HepG2 (cell line): ENCODE data around the gene RASL10A.

Experiments used
- CTCF ChIP-seq: sonication (generic); formaldehyde crosslinking; IDR thresholded peaks from 2 replicates; pipeline ENCODE4 v1.5.0; 2020; ENCODE audit warnings: mild to moderate bottlenecking, missing genetic modification reagents, moderate library complexity
- EZH2 ChIP-seq: conservative IDR thresholded peaks from 2 replicates; pipeline ENCODE4 v1.6.1; 2012; ENCODE audit warnings: mild to moderate bottlenecking, low read depth, low read length, moderate library complexity
- FOSL1 ChIP-seq: sonication (generic); formaldehyde crosslinking; IDR thresholded peaks from 2 replicates; pipeline ENCODE4 v1.9.0; 2021; ENCODE audit warnings: missing genetic modification reagents, borderline replicate concordance
- NCOA1 ChIP-seq: sonication (generic); formaldehyde crosslinking; IDR thresholded peaks from 2 replicates; pipeline ENCODE4 v1.9.0; 2021; ENCODE audit warnings: missing genetic modification reagents
- POLR2A ChIP-seq, 2 experiments: IDR thresholded peaks; 2 replicates each; pipeline ENCODE4 v1.6.1; 2011; ENCODE audit warnings: low read depth in 2 of 2, low read length in 2 of 2, mild to moderate bottlenecking in 1 of 2, moderate library complexity in 1 of 2; ENCODE audit not compliant: insufficient read depth in 1 of 2
- SIN3A ChIP-seq: IDR thresholded peaks from 2 replicates; pipeline ENCODE4 v1.6.1; 2011; ENCODE audit warnings: low read depth, mild to moderate bottlenecking, control low read depth, low read length, borderline replicate concordance
- SRF ChIP-seq: IDR thresholded peaks from 2 replicates; pipeline ENCODE4 v1.6.1; 2011; ENCODE audit warnings: mild to moderate bottlenecking, low read depth, low read length, moderate library complexity
- TBL1XR1 ChIP-seq: fragments of 150-350 bp; IDR thresholded peaks from 2 replicates; pipeline ENCODE4 v1.6.1; 2014; ENCODE audit warnings: borderline replicate concordance, low read length; ENCODE audit not compliant: partially characterized antibody
- ZNF280B ChIP-seq: sonication (generic); formaldehyde crosslinking; IDR thresholded peaks from 2 replicates; pipeline ENCODE4 v1.5.0; 2020; ENCODE audit warnings: missing genetic modification reagents, mild to moderate bottlenecking, borderline replicate concordance
- ZNF740 ChIP-seq: sonication (generic); formaldehyde crosslinking; IDR thresholded peaks from 2 replicates; pipeline ENCODE4 v1.4.0; 2020; ENCODE audit warnings: missing genetic modification reagents
- TF ChIP-seq, protein P1 (sequence below): sonication (generic); formaldehyde crosslinking; IDR thresholded peaks from 2 replicates; pipeline ENCODE4 v1.4.0; 2020; ENCODE audit warnings: missing genetic modification reagents

DNA sequence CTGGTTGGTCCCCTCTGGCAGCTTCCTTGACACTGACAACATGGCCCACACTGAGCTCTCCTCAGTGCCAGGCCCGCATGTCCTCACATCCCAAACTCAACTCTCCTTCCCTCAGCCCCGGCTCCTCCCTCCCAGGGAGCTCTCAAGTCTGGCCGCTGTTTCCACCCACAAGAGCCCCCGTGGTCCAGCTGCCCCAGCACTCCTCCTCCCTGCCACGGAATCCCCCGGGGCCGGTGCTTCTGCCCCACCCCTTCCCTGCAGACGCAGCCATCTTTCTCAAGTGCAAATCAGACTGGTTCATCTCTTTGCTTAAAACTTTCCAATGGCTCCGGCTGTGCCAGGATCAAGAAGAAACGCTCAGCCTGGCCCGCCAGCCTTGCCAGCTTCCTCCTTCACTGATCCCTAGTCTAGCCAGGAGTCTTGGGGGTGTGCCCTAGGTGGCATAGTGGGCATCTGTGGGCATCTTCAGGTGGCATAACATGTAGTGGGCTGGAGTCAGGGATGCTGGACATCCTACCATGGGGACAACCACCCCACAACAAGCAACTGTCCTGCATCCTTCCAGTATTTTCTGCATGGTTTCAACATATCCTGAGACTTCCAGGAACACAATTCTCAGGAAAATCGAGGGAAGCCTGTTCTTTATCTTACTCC lies 22.3 kb upstream of the RASL10A start:
- no peak for TF ChIP-seq POLR2A (IDR thresholded peaks at IDR 0.05; ENCODE audit: insufficient read depth in 1 of 2, low read depth in 2 of 2, low read length in 2 of 2)
- no peak for TF ChIP-seq ZNF740
- no peak for TF ChIP-seq SIN3A
- TF ChIP-seq ZNF280B = no peak
- TF ChIP-seq NCOA1 (CRISPR knock-in tag) = no peak
- no peak for TF ChIP-seq CTCF (CRISPR knock-in tag)
- TF ChIP-seq FOSL1 = no peak
- no peak for TF ChIP-seq TBL1XR1
- TF ChIP-seq SRF = no peak
- no peak for TF ChIP-seq EZH2
- TF ChIP-seq, protein P1, sequence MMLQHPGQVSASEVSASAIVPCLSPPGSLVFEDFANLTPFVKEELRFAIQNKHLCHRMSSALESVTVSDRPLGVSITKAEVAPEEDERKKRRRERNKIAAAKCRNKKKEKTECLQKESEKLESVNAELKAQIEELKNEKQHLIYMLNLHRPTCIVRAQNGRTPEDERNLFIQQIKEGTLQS (CRISPR knock-in tag) = no peak
